ENCODE data around the gene KIF16B.

DNA sequence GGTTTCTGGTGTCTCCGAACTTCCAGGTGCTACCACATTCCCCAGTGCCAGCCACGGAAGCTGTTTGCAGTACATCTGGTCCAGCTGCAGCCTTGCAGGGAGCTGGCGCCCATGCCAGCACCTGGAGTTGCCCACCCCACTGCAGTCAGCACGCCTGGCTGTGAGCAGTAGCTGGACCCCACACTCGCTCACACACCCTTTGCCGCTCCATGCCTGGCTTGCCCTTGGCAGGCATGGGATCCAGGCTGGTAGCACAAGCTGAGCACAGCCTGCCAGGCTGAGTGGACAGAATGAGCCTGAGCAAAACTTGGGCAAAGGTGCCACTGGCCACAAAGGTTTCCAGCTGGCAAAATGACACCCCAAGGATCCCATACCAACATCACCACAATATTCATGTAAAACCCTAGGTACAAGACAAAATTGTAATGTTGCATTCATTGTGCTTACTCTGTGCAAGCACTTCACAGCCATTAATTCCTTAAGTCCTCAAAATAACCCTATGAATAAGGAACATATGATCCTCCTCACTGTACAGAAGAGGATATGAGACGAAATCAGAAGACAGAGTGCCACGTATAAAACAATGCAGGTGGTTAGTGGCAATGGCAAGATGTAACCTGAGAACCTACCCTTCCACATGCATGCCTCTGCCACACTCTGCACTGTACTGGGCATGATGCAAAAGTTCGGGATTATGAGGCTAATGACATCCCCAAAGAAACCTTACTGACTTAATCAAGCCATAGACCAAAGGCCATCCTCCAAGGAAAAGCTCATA is 18.3 kb downstream of the KIF16B start:
- TF ChIP-seq, protein P1, sequence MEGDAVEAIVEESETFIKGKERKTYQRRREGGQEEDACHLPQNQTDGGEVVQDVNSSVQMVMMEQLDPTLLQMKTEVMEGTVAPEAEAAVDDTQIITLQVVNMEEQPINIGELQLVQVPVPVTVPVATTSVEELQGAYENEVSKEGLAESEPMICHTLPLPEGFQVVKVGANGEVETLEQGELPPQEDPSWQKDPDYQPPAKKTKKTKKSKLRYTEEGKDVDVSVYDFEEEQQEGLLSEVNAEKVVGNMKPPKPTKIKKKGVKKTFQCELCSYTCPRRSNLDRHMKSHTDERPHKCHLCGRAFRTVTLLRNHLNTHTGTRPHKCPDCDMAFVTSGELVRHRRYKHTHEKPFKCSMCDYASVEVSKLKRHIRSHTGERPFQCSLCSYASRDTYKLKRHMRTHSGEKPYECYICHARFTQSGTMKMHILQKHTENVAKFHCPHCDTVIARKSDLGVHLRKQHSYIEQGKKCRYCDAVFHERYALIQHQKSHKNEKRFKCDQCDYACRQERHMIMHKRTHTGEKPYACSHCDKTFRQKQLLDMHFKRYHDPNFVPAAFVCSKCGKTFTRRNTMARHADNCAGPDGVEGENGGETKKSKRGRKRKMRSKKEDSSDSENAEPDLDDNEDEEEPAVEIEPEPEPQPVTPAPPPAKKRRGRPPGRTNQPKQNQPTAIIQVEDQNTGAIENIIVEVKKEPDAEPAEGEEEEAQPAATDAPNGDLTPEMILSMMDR (IDR thresholded peaks at IDR 0.05), result no peak
- TF ChIP-seq ZFX (IDR thresholded peaks at IDR 0.05; ENCODE audit: borderline replicate concordance), result no peak
